Osteocyte (in vitro differentiated cells): ENCODE results near the gene DBF4B. TPM values are rescaled to one million over a fixed set of nuclear protein-coding genes. Genes with fewer than 3 reads are reported as not detected.
"Not testable (repeated sequence)": the region's sequence is repeated elsewhere in the genome, so short reads cannot be mapped to it uniquely, and the experiment has no call there.

Experiments
- DNase-seq: peaks from one replicate; pipeline ENCODE4 v3.0.0; 2021; ENCODE audit warnings: mixed read lengths; ENCODE audit not compliant: unreplicated experiment; ENCODE audit errors: extremely low spot score
- H3K27ac Mint-ChIP-seq: one replicate; pipeline ENCODE4 v1.8.0; 2021; ENCODE audit warnings: mild to moderate bottlenecking, mixed read lengths; ENCODE audit not compliant: unreplicated experiment
- H3K27me3 Mint-ChIP-seq: one replicate; pipeline ENCODE4 v1.8.0; 2021; ENCODE audit warnings: mixed read lengths; ENCODE audit not compliant: unreplicated experiment
- H3K36me3 Mint-ChIP-seq: one replicate; pipeline ENCODE4 v1.8.0; 2021; ENCODE audit warnings: mixed read lengths; ENCODE audit not compliant: unreplicated experiment
- H3K4me1 Mint-ChIP-seq: one replicate; pipeline ENCODE4 v1.8.0; 2021; ENCODE audit warnings: mixed read lengths; ENCODE audit not compliant: unreplicated experiment
- H3K4me3 Mint-ChIP-seq: one replicate; pipeline ENCODE4 v1.8.0; 2021; ENCODE audit warnings: mild to moderate bottlenecking, moderate library complexity, mixed read lengths; ENCODE audit not compliant: unreplicated experiment
- H3K9me3 Mint-ChIP-seq: one replicate; pipeline ENCODE4 v1.8.0; 2021; ENCODE audit warnings: mixed read lengths; ENCODE audit not compliant: unreplicated experiment
- CTCF ChIP-seq: fragments of 200-600 bp; sonication (generic); IDR thresholded peaks from 2 replicates; pipeline ENCODE4 v1.5.0; 2021; ENCODE audit warnings: antibody characterized with exemption, mild to moderate bottlenecking, moderate library complexity
- total RNA-seq: library from RNA; stranded (reverse); gene quantifications from 2 replicates; pipeline ENCODE4 v1.2.1, GENCODE V29; 2021

DBF4B gene
- total RNA-seq, 1 donor from 2014 or later: 9.2 TPM

DNA sequence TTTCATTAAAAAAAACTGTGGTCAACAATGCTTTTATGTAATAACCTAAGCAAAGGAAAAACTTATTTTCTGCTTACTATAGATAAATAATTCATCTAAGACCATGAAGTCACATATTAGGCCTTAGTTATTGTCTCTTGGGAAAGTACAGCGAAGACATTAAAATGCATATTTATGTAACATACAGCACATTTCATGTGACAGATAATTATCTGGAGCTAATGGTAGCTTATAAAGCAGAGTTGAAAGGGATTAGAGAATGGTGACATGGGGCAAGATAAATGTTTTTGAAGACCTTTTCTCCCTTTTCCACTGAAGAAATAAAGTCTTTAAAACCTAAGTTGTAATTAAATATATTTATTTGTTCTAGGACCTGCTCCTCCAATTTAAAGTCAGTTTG is 42.5 kb upstream of the DBF4B start:
- DNase-seq: no peak
- TF ChIP-seq CTCF: no peak
- Mint-ChIP-seq H3K36me3 (no peaks in the 10 kb centered on the region), H3K9me3 (no peaks in the 10 kb centered on the region), H3K4me3 (no peak overlapping the region), H3K27ac (no peak overlapping the region), H3K4me1 (no peaks in the 10 kb centered on the region), H3K27me3 (peaks cover 18% of the 10 kb centered on the region)

DNA sequence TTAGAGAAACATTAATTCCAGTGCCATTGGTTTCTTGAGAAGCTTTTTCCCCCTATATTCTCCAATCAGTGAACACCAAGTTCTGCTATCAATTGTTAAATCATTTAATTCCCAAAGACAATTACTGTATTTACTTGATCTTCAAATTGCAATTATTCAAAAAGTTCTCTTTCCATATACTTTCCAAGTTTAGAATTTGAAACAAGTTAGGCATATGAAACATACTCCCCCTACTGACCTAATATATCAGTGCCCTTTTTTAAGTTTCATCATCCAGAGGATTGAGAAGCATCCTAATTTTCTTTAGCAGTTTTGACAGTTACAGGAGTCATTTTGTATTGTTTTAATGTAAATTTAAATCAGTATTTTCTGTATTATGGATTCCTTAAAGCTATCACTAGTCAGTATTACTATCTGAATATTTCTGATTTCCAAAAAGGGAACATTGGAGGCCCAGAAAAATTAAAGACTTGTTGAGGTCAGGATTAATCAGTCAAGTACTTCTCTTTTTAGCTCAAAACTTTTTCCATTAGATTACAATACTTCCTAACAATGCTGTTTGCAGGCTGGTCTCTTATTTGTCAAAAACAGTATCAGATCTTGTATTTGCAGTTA is 35.9 kb upstream of the DBF4B start:
- no peaks in the 10 kb centered on the region for H3K36me3 Mint-ChIP-seq
- DNase-seq: no peak
- H3K4me3 Mint-ChIP-seq: no peak overlapping the region
- no peaks in the 10 kb centered on the region for H3K9me3 Mint-ChIP-seq
- no peak overlapping the region for H3K27ac Mint-ChIP-seq
- H3K27me3 Mint-ChIP-seq: peaks cover 4% of the 10 kb centered on the region
- peaks cover 13% of the 10 kb centered on the region for H3K4me1 Mint-ChIP-seq
- peak; percentile 65 for TF ChIP-seq CTCF

GRCh38 chr17:44673893-44674292 is 34.6 kb upstream of the DBF4B start:
- TF ChIP-seq CTCF: no peak
- H3K4me1 Mint-ChIP-seq: peaks cover 21% of the 10 kb centered on the region
- no peaks in the 10 kb centered on the region for H3K27me3 Mint-ChIP-seq
- no peak for DNase-seq
- H3K36me3 Mint-ChIP-seq: no peaks in the 10 kb centered on the region
- H3K4me3 Mint-ChIP-seq: no peak overlapping the region
- no peak overlapping the region for H3K27ac Mint-ChIP-seq
- H3K9me3 Mint-ChIP-seq: no peaks in the 10 kb centered on the region

DNA sequence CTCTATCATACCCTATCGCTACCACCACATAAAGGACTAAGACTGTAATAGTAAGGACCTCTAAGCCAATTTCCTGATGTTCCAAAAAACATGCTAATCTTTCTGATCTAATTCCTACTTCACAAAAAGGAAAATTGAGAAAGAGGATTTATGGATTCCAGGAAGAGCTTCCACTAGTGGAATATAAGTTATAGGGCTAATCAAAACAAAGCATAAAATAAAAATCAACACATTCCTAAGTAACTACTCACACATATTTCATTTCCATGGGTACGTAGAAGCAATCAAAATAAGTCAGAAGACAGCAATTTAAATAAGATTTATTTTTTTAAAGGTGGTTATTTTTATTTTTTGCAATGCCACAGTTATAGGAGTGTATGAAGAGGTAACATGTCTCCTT is 31.3 kb upstream of the DBF4B start:
- peak overlapping the region; percentile 50 for H3K27ac Mint-ChIP-seq
- TF ChIP-seq CTCF: no peak

DNA sequence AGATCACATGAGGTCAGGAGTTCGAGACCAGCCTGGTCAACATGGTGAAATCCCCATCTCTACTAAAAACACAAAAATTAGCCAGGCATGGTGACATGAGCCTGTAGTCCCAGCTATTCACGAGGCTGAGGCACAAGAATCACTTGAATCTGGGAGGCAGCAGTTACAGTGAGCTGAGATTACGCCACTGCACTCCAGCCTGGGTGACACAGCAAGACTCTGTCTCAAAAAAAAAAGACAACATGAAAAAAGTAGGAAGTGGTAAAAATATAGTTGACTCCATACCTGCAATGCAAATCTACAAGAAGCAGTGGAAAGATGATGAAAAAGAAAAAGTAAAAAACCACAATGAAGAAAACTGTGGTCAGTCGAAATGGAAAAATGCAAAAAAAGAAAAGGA is 25.2 kb upstream of the DBF4B start:
- not testable (repeated sequence) for DNase-seq, H3K27ac Mint-ChIP-seq, H3K4me1 Mint-ChIP-seq, H3K27me3 Mint-ChIP-seq, H3K4me3 Mint-ChIP-seq, H3K9me3 Mint-ChIP-seq
- peaks cover 23% of the 10 kb centered on the region for H3K36me3 Mint-ChIP-seq

More for the DNA sequence above, 31.3 kb upstream of the DBF4B start:
- no peak overlapping the region for H3K4me3 Mint-ChIP-seq
- DNase-seq: no peak
- peaks cover 21% of the 10 kb centered on the region for H3K4me1 Mint-ChIP-seq
- peaks cover 7% of the 10 kb centered on the region for H3K36me3 Mint-ChIP-seq
- no peaks in the 10 kb centered on the region for H3K9me3 Mint-ChIP-seq
- no peaks in the 10 kb centered on the region for H3K27me3 Mint-ChIP-seq

DNA sequence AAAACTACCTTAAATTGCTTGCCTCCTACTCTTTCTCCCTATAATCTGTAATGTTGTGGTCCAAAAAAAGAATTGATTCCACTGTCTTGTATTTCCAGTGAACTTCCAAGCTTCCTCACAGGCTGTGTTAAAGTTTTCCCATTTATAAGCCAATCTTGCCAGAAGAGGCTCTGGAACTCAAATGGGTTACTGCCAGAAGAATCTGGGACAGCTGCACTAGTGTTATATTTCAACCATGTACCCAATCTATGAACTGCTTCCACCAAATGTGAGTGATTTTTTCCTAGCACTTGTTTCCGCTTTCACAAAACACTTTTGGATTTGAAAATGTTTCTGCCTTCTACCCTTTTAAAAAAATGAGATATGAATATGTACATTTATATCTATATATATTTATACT is 20.7 kb upstream of the DBF4B start:
- TF ChIP-seq CTCF: no peak
- Mint-ChIP-seq H3K4me3 (no peak overlapping the region), H3K27ac (no peak overlapping the region), H3K9me3 (no peaks in the 10 kb centered on the region), H3K27me3 (no peaks in the 10 kb centered on the region), H3K4me1 (peaks cover 17% of the 10 kb centered on the region), H3K36me3 (peaks cover 16% of the 10 kb centered on the region)
- no peak for DNase-seq
